GM21367 (cell line): ENCODE measurements around the gene NTSR1.

Experiments used
- ATAC-seq: cut with Tn5 transposase; IDR thresholded peaks from one replicate; pipeline ENCODE4 v1.9.1; 2021; ENCODE audit not compliant: unreplicated experiment

The NTSR1 gene

DNA sequence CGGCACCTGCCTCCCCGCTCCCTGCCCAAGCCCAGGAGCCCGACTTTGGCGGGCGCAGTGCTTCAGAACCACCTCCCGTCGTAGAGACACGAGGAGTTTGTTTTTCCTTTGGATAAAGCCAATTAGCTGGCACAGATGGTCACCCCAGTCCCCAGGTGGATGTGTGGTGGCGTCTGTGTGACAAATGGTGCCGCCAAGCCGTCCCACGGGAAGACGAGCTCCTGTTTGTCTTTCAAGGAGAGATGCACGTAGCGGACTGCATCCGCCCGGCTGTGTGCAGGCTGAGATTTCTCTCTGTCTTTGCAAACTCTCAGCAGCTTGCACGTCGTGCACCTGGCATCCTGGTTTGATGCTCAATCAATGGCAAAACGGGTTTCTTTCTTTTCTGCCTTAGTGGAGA, 71.6 kb downstream of the NTSR1 start:
- no peak for ATAC-seq

DNA sequence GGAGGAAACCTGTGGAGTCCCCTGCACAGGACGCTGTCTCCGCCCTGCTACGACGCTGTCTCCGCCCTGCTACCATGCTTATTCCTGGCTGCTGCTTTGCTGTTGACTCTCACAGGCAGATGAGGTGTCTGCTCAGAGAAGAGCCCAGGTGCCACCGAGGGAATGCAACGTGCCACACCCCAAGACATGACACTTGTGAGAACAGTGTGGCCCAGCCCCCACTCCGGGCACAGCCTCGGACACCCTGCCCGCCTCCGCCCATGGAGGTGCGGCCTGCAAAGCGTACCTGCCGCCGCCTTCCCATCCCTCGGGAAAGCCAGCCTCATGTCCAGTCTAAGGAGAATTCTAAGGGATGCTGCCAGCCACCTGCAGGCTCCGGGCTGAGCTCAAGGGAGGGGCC, 72.1 kb downstream of the NTSR1 start:
- ATAC-seq: no peak

DNA sequence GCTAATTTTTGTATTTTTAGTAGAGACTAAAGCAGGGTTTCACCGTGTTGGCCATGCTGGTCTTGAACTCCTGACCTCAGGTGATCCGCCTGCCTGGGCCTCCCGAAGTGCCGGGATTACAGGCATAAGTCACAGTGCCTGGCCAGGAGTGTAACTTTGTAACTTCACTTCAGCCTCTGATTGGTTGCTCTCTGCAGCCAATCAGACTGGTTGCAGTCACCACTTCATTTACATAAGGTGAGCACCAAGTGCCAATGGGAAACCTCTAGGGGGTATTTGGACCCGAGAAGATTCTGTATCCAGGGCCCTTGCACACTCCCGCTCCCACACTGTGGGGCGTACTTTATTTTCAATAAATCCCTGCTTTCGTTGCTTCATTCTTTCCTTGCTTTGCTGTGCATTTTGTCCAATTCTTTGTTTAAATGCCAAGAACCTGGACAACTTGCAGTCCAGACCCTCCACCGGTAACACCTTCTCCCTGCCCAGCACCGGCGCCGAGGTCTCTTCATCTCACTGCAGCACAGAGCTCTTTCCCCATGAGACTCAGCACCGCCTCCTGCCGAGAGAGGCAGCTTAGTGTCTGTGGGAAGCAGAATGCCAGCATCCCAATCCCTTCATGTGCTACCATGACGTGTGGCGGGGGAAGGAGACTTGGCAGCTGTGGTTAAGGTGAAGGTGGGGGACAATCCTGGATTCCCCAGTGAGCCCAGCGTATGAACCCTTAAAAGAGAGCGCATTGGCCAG, 73.7 kb downstream of the NTSR1 start:
- no peak for ATAC-seq

DNA sequence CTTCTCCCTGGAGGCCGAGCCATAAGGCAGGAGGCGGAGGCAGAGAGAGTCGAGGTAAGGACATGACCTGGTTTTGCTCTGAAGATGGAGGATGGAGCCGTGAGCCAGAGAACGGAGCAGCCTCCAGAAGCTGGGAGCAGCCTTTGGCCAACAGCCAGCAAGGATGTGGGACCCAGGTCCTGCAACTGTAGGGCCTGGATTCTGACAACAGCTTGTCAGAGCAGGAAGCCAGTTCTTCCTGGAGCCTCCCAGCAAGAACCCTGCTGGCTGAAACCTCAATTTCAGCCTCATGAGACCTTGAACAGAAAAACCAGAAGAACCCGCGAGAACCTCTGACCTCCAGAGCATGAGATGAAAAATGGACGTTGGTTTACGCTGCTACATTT, 74.2 kb downstream of the NTSR1 start:
- ATAC-seq: no peak

DNA sequence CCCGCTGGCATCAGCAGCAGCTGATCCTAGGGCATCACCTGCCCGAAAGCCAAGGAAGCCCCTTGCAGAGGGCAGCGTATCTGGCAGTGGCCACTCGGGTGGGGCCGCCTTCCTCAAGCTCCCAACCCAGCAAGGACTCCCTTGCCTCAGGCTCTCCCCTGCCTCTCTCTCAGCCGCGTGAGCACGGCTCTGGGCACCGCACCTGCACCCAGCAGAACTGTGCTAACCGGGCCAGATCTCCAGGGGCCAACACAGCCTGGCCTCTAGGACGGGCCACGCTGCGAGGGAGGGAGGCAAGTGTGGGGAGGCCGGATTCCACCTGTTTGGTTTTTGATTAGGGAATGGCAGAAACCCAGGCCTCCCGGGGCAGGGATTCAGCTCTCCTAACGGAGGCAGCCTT, 75.9 kb downstream of the NTSR1 start:
- no peak for ATAC-seq

DNA sequence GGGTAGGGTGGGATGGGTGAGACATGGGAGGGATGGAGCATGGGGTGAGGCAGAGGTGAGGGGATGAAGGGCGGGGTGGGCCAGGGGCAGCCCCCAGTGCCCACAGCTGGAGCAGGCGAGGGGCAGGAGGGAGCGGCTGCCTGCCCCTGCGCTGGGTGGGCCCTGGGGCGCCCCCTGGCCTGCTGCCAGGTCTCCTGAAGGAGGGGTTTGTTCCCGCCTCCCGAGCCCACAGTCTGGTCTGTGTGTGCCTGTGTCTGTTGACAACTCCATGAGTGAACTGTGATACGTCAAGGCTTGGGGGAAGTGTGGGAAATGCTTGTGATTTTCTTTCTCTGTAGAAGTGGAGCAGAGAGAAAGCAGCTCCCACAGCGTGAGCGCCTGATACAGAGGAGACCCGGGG, 76.8 kb downstream of the NTSR1 start:
- ATAC-seq: no peak

DNA sequence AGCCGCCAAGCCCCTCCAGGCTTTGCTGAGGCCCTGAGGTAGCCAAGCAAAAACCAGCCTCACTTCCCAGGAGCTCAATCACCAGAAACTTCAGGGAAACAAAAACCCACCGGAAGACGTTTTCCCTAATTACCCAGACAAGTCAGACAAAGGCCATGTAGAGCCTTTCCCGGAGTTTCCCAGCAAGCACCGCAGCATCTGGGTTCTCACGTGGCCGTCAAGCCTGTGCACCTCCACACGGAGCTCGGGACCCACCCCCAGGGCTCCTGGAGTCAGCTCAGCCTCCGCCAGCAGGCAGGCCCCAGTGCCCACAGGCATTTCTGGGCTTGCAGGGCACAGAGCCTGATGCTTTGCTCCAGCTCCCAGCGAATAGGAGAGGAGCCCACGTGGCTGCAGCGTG, 77.5 kb downstream of the NTSR1 start:
- ATAC-seq: no peak

DNA sequence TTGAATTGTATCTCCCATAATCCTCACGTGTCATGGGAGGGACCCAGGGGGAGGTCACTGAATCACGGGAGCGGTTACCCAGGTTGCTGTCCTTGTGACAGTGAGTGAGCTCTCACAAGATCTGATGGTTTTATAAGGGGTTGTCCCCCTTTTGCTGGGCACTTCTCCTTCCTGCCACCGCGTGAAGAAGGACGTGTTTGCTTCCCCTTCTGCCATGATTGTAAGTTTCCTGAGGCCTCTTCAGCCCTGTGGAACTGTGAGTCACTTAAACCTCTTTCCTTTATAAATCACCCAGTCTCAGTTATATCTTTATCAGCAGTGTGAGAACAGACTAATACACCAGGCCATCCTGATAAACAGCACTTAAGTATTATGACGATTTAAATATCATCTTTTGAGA, 78.7 kb downstream of the NTSR1 start:
- no peak for ATAC-seq

DNA sequence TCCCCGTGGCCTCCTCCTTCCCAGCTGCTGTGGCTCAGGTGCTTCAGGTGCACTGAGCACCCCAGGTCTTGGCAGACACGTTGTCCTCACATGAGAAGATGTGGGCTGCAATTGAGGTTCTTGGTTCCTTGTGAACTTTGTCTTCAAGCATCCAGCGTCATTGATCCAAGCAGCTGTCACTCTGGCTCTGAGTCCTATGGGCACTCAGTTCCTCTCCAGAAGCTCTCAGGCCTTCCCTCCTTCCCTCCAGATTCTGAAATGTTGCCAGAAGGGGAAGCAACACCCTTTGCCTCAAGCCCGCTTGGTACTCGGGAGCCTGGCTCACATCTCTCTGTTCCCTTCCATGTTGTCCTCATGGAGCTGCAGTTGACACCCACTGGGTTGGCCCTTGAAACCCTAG, 79.2 kb downstream of the NTSR1 start:
- no peak for ATAC-seq

DNA sequence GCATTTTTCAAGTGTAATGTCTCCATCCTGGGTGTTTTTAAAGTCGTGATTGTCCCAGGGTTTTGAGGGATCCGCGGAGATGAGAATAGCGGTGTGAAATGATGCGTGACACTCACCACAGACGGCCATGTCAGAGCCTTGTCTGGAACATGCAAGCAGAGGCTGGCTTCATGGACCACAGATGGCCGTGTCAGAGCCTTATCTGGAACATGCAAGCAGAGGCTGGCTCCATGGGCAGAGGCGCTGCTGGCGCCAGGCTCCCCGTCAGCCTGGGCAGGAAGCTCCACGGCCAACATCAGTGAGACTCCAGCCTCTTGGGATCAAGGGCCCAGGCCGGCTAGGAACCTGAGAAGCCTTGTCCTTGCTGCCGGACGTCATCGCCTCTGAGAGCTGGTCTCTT, 80.0 kb downstream of the NTSR1 start:
- no peak for ATAC-seq

DNA sequence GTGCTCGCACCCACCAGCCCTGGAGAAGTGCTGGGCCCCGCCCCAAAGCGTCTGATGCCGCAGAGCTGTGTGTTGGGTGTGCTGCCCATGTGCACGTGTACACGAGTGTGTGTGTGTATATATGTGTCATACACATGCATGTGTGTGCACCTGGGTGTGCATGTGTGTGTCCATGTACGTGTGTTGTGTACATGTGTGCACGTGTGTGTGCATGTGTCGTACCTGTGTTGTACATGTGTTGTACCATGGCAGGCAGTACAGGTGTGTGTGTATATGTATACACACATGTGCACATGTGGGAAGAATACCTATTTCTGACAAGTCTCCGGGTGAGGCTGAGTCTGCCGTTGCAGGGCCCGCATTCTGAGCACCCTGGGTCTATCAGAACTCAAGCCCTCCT, 81.4 kb downstream of the NTSR1 start:
- ATAC-seq: no peak

DNA sequence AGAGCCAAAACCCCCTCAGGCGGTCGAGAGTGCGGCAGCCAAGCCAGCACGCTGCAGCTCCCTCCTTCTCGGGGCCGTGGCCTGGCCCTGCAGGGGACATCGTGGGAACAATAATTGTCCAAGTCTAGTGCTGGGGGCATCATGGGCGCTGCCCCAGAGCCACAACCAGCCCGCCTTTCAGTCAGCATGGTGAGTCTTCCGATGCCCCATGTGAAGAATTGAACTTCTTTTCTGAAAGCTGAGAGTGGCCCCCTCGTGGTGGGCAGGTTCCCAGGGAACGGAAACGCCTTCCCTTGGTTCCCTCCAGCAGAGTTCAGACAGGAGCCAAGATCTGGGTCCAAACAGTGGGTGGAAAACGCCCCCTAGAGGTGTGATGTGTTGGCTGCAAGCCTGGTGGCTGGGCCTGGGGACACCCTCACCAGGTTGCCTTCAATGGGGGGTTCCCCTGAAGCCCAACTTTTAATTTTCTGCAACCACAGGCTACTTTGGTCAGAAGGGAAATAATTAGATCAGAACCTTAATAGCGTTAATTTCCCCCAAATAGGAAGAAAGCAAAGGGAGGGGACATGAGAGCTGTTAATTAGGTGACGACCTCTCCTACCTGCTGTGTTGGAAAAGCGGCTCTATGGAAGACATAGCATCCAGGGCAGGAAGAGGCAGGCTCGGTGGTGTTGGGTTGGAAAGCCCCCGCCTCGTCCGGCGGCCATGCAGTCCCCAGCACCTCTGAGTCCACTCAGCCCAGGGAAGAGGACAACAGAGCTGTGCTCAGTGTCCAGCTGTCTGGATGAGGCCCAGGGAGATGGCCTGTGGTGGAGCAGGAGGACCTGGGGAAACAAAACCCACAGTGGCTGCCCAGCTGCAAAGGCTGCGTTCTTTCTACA, 82.9 kb downstream of the NTSR1 start:
- ATAC-seq: no peak

DNA sequence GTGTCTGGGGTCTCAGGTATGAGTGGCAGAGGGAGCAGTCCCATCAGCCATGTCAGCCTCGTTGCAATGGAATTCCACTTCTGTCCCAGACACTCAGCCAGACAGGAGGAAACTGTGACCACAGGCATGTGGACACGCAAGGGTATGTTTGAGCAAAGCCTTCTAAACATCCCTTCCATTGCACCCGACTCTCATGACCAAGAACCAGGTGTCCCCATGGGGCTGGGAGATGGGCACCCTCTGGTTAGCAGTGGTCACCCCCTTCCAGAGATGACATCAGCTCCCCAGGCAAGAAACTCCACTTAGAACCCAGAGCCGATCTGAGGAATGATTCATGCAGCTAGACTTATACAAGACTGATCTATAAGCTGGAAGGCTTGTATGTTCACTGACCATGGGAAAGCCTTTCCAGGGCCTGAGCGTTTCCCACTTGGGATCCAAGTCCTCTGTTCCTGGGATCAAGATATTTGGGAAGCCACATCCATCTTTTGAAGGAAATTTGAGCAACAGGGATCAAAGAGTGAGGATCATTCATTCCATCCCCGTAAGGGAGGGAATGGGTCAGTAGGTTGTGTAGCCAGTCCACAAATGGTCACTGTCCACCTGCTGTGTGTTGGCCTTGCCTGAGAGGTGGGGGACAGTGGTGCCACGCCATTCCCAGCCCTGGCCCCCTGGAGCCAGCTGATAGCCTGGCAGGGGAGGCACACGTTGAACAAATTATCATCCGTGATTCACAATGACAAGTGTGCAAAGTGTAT, 83.7 kb downstream of the NTSR1 start:
- no peak for ATAC-seq

DNA sequence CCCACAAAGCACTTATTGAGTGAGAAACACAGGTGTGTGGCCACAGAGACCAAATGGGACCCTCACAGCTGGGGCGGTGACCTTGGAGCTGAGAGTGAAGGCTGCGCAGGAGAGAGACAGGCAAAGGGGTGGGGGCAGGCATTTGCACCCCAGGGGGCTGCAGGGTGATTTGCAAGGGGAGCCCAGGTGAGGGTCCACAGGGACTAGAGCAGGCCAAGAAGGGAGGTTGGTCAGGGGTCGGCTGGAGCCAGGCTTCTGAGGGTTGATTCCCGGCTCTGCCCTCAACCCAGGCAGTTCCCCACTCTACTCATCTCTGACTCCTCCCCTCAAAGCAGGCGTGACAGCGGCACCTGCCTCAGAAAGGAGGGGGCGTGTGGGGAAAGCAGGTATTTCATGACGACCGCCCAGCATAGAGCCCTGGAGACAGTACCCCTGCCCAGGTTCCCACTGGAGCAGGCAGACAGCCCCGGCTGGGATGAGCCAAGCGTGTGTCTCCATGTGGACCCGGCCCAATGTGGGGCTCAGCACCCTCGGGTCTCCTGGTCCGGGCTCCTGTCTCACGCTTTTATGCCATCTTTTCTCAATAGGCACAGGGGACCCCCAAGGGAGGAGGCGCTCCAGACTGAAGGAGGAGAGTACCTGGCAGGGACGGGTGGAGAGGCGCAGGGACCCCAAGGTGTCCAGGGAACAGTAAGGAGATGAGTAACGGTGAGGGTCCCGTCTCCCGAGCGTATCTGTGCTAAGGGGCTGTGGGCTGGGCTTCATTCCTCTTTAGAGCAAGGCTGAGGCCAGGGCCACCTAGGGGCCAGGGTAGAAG, 84.5 kb downstream of the NTSR1 start:
- no peak for ATAC-seq

DNA sequence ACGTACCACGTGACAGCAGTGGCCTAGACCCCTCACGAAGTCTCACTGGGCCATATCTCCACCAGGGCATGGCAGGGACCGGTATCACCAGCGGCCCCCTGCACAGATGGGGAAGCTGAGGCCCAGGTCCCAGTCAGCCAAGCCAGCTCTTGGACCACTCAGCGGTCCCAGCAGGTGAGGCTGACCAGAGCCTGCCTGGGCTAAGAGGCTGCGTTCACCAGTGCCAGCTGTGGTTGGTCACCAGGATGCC, 85.0 kb downstream of the NTSR1 start:
- ATAC-seq: no peak

DNA sequence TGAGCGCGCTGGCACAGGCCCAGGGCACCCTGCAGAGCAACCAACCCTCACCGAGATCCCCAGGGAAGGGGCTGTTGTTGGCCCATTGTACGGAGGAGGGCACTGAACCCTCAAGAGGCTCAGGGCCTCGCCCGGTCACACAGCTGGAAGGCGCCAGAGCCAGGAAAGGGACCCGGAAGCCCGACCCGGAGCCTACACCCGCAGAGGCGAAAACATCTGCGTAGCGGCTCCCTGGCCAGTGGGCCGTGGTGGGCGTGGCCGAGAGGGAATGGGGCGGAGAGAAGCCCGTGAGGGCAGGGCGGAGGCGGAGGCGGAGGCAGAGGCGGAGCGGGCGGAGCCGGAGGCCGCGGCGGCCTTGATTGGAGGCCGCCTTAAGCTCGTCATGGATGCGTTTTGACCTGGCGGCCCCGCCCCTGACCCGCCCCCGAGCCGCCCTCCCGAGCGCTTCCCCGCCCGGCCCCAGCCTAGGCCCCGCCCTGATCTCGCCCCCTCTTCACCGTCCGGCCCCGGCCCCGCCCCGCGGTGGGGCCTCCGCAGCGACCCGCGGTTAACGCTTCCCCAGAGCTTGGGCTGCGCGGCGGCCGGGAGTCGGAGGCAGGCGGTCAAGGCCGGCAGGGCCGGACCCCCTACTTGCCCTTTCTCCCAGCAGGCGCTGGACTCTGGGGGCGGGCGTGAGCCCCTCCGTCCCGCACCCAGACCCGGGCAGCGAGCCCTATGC, 85.5 kb downstream of the NTSR1 start:
- ATAC-seq: peak; percentile 45

DNA sequence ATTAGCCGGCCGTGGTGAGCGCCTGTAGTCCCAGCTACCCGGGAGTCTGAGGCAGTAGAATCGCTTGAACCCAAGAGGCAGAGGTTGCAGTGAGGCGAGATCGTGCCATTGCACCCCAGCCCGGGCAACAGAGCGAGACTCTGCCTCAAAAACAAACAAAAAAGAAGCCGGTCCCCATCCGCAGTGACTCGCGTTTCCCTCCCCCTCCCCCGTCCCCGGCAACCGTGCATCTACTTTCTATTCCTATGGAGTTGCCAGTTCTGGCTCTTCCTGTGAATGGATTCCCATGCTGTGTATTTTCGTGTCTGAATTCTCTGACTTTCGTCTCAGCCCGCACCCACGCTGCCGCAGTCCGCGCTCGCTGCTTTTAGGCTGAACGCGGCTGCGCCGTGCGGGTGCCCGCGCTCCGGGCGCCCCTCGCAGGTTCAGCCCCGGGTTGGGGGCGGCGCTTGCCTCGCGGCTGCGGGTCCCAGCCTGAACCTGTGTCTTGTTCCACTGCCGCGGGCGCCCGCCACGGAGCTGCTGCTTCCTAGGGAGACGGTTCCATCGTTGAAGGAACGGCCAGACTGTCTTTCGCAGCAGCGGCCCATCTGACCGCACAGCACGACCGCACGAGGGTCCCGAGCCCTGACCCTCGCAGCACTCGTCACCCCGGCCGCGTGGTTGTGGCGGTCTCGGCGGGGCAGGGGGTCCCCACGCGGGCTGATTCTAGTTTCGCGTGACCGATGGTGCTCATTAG, 86.6 kb downstream of the NTSR1 start:
- ATAC-seq: no peak

DNA sequence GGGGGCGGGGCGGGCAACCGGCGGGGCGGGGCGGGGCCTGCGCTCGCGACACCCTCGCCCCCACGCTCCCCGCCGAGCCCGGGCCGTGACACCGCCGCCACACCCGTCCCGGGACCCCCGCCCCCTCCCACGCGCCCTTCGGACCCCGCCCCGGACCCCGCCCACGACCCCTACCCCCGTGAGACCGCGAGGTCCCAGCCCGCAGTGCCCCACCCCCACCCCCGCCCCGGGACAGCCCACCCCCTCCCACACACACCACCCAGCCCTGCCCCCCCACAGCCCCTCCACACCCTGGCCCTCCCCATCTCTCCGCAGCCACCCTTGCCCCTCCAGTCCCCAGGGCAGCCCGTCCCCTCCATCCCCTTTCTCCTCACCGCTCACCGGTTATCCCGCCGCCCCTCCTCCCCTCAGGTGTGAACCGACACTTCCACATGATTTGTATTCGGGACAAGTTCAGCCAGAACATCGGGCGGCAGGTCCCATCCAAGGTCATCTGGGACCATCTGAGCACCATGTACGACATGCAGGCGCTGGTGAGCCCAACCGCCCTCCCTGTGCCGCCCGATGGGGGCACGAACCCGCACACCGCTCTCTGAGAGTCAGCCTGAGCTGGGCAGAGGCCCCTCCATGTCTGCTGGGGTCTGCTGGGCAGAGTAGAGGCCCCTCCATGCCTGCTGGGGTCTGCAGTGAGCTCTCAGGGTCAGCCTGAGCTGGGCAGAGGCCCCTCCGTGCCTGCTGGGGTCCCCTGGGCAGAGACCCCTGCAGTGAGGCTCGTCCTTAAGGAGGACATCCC, 88.3 kb downstream of the NTSR1 start:
- no peak for ATAC-seq
